Measurements from ENCODE around the gene KIF1C.

DNA sequence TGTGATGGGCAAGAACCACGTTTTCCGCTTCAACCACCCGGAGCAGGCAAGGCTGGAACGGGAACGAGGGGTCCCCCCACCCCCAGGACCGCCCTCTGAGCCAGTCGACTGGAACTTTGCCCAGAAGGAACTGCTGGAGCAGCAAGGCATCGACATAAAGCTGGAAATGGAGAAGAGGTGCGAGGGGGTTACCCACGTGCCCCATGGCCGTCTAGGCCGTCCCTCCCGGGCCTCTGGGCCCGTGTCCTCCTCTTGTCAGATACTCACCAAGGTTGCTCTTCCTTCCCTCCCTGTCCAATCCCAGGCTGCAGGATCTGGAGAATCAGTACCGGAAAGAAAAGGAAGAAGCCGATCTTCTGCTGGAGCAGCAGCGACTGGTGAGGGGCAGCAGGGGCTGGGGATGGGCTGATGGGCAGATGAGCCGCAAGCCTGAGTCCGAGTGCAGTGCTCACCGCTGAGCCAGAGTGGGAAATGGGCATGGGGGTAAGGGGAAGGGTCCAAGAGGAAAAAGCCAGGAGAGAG, 22.8 kb downstream of the KIF1C start:
- TF ChIP-seq, protein P1, sequence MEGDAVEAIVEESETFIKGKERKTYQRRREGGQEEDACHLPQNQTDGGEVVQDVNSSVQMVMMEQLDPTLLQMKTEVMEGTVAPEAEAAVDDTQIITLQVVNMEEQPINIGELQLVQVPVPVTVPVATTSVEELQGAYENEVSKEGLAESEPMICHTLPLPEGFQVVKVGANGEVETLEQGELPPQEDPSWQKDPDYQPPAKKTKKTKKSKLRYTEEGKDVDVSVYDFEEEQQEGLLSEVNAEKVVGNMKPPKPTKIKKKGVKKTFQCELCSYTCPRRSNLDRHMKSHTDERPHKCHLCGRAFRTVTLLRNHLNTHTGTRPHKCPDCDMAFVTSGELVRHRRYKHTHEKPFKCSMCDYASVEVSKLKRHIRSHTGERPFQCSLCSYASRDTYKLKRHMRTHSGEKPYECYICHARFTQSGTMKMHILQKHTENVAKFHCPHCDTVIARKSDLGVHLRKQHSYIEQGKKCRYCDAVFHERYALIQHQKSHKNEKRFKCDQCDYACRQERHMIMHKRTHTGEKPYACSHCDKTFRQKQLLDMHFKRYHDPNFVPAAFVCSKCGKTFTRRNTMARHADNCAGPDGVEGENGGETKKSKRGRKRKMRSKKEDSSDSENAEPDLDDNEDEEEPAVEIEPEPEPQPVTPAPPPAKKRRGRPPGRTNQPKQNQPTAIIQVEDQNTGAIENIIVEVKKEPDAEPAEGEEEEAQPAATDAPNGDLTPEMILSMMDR (IDR thresholded peaks at IDR 0.05): no peak
- no peak for TF ChIP-seq EZH2 (IDR thresholded peaks at IDR 0.05)

All from neural progenitor cell (in vitro differentiated cells).